ENCODE data around the gene PIAS1.
"Not testable (repeated sequence)": the region's sequence is repeated elsewhere in the genome, so short reads cannot be mapped to it uniquely, and the experiment has no call there.

Gene PIAS1

GRCh38 chr15:68209735-68210408, 155.8 kb downstream of the PIAS1 start:
- Histone ChIP-seq H3K27me3 (no peaks in the 10 kb centered on the region), H3K27ac (peak overlapping the region; percentile 90), H4K20me1 (no peaks in the 10 kb centered on the region), H3K9me3 (no peaks in the 10 kb centered on the region), H3K4me2 (peak overlapping the region; percentile 90), H3K9ac (peak overlapping the region; percentile 74), H3K4me3 (peak overlapping the region; percentile 54), H3K4me1 (peaks cover 91% of the 10 kb centered on the region), H3K36me3 (peaks cover 7% of the 10 kb centered on the region; the same call in 1 of the 2 replicates)
- TF ChIP-seq Cebpa-rat (IDR thresholded peaks at IDR 0.05), result no peak

DNA sequence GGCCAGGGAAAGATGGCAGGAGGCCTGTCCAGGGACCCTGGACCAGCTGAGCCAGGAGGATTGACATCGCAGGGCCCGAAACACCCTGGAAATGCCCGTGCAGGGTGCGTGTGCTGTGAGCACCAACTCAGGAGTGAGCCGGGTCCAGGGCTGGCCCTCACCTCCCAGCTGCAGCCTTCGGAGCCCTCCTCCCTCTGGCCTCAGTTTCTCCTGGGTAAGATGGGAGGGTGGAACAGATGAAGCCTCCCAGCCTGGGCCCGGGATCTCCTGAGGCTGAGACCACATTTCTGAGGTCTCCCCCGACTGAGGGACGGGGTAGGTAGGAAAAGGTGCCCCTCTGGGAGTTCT, 156.3 kb downstream of the PIAS1 start:
- H3K4me3 ChIP-seq, result peak overlapping the region; percentile 54
- H3K36me3 ChIP-seq, result peaks cover 7% of the 10 kb centered on the region; the same call in 1 of the 2 replicates
- no peaks in the 10 kb centered on the region for H3K27me3 ChIP-seq
- H3K4me2 ChIP-seq, result peak overlapping the region; percentile 90
- H3K27ac ChIP-seq, result peak overlapping the region; percentile 90
- no peak for TF ChIP-seq Cebpa-rat (IDR thresholded peaks at IDR 0.05)
- H3K9me3 ChIP-seq, result no peaks in the 10 kb centered on the region
- peak overlapping the region; percentile 74 for H3K9ac ChIP-seq
- H4K20me1 ChIP-seq, result no peaks in the 10 kb centered on the region
- peaks cover 91% of the 10 kb centered on the region for H3K4me1 ChIP-seq

DNA sequence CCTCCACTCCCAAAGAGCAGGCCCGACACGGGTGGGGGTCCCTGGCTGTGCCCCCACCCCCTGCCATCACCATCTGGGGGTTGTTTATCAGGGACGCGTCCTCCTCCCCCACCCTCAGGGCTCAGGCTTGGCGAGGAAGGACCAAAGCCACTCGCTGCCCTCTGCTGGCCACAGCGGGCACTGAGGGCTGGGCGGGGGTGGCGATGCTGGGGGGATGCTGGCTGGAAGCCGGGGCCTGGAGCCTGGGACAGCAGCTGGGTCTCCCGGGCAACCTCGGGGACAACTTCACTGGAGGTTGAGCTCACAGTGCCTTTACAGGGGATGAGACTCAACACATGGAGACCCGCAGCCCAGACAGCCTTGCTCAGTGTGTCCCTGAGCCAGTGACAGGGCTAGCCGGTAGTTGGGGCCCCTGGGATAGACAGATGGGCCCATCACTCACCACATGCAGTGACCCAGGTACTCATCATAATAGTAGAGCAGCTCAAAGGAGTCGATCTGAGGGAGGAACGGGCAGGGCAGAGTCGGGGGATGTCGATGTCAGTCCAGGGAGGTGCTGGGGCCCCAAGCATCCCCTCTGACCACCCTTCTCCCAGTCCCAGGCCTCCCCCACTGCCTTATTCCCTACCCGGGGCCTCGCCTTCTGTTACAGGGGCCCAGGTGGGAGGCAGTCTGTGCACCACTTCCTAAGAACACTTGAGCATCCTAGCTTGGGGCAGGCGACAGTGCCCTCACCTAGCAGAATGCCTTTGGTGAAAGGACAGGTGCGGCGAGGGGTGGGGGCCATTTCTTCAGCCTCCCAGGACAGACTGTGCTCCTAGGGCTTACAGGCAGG, 156.9 kb downstream of the PIAS1 start:
- Histone ChIP-seq H3K36me3 (peaks cover 9% of the 10 kb centered on the region), H4K20me1 (no peaks in the 10 kb centered on the region), H3K4me1 (peaks cover 91% of the 10 kb centered on the region), H3K9ac (peak overlapping the region; percentile 74), H3K27me3 (no peaks in the 10 kb centered on the region), H3K27ac (peak overlapping the region; percentile 90), H3K4me3 (peak overlapping the region; percentile 54), H3K9me3 (no peaks in the 10 kb centered on the region), H3K4me2 (peak overlapping the region; percentile 90)
- no peak for TF ChIP-seq Cebpa-rat (IDR thresholded peaks at IDR 0.05)

- no peak overlapping the region for H3K9ac ChIP-seq
Measured at GRCh38 chr15:68211656-68212320, 157.7 kb downstream of the PIAS1 start.

GRCh38 chr15:68213491-68213845, 159.4 kb downstream of the PIAS1 start:
- not testable (repeated sequence) for H3K9me3 ChIP-seq, H4K20me1 ChIP-seq, H3K9ac ChIP-seq, H3K27me3 ChIP-seq, H3K4me3 ChIP-seq, H3K27ac ChIP-seq
- Histone ChIP-seq H3K4me2 (peak overlapping the region; percentile 88), H3K36me3 (peaks cover 26% of the 10 kb centered on the region), H3K4me1 (peaks cover 73% of the 10 kb centered on the region)

More at GRCh38 chr15:68211656-68212320, 157.7 kb downstream of the PIAS1 start:
- Histone ChIP-seq H3K36me3 (peaks cover 17% of the 10 kb centered on the region), H3K27me3 (no peaks in the 10 kb centered on the region), H3K4me3 (no peak overlapping the region), H3K4me1 (peaks cover 88% of the 10 kb centered on the region), H3K4me2 (peak overlapping the region; percentile 90; the same call in 1 of the 2 replicates), H3K27ac (peak overlapping the region; percentile 90), H3K9me3 (no peaks in the 10 kb centered on the region), H4K20me1 (no peaks in the 10 kb centered on the region)
- TF ChIP-seq Cebpa-rat (IDR thresholded peaks at IDR 0.05), result no peak

- H4K20me1 ChIP-seq, result no peaks in the 10 kb centered on the region
Measured at GRCh38 chr15:68213991-68214837, 160.1 kb downstream of the PIAS1 start.

DNA sequence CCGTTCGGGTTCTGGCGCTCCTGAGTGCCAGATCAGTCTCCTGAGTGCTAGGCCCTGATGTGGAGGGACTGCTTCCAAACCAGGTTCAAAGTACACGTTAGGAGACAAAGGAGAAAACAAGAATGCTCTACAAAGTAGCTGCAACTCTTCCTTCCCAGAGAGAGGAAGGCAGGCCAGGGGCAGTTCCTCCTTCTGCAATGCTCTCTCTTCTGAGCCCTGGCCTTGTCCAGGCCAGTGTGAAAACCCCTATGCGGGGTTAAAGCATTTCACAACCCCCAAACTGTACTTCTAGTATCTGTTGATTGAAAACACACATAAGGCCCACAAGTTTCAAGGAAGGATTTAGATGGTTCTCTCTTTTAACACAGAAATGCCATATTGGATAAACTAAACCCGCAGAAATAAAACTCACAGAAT, 160.7 kb downstream of the PIAS1 start:
- peaks cover 69% of the 10 kb centered on the region for H3K4me1 ChIP-seq
- 0 out of 2 replicates have a peak overlapping the region, but pooled peaks have one; percentile 28 for H3K4me3 ChIP-seq
- peaks cover 40% of the 10 kb centered on the region for H3K36me3 ChIP-seq
- no peaks in the 10 kb centered on the region for H4K20me1 ChIP-seq
- H3K9me3 ChIP-seq, result peaks cover 8% of the 10 kb centered on the region; the same call in 1 of the 2 replicates
- H3K27me3 ChIP-seq, result no peaks in the 10 kb centered on the region
- peak overlapping the region; percentile 74 for H3K27ac ChIP-seq
- no peak for TF ChIP-seq Cebpa-rat (IDR thresholded peaks at IDR 0.05)
- H3K4me2 ChIP-seq, result peak overlapping the region; percentile 88
- H3K9ac ChIP-seq, result peak overlapping the region; percentile 50; the same call in 1 of the 2 replicates

More at GRCh38 chr15:68213991-68214837, 160.1 kb downstream of the PIAS1 start:
- Histone ChIP-seq H3K4me3 (0 out of 2 replicates have a peak overlapping the region, but pooled peaks have one; percentile 28), H3K27ac (peak overlapping the region; percentile 74), H3K9ac (peak overlapping the region; percentile 50; the same call in 1 of the 2 replicates), H3K27me3 (no peaks in the 10 kb centered on the region), H3K9me3 (peaks cover 2% of the 10 kb centered on the region; the same call in 1 of the 2 replicates), H3K36me3 (peaks cover 34% of the 10 kb centered on the region), H3K4me1 (peaks cover 69% of the 10 kb centered on the region), H3K4me2 (peak overlapping the region; percentile 88)
- no peak for TF ChIP-seq Cebpa-rat (IDR thresholded peaks at IDR 0.05)

DNA sequence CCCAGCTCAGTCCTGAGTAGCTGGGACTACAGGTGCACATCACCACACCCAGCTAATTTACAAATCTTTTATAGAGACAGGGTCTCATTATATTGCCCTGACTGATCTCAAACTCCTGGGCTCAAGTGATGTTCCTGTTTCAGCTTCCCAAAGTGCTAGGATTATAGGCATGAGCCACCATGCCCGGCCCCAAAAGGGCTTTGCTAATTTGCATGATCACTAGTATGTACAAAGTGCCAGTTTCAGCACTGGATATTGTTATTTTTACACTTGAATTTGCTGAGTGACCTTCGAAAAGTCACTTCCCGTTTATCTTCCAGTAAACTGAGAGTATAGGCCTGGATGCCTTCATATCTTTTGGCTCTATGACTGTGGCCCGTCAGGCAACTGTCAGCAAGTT, 163.2 kb downstream of the PIAS1 start:
- peaks cover 57% of the 10 kb centered on the region for H3K36me3 ChIP-seq
- H3K4me1 ChIP-seq, result peaks cover 55% of the 10 kb centered on the region
- H4K20me1 ChIP-seq, result no peaks in the 10 kb centered on the region
- H3K27ac ChIP-seq, result no peak overlapping the region
- peaks cover 22% of the 10 kb centered on the region for H3K9me3 ChIP-seq
- no peak for TF ChIP-seq Cebpa-rat (IDR thresholded peaks at IDR 0.05)
- no peak overlapping the region for H3K4me3 ChIP-seq
- no peaks in the 10 kb centered on the region for H3K27me3 ChIP-seq
- no peak overlapping the region for H3K9ac ChIP-seq
- H3K4me2 ChIP-seq, result no peak overlapping the region

DNA sequence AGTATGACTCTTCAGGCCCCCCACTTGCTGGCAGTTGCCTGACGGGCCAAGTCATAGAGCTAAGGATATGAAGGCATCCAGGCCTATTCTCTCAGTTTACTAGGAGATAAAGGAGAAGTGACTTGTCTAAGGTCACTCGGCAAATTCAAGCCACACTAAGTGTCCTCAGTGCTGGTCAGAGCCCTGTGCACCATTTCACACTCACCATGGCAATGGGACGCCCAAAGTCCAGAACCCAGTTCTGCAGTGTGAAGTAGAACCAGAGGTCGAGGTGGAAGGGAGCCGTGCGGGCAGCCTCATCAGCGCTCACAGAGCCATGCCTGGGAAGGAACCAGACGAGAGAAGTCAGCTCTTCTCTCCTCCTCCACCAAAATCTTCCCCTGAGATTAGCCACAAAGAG, 164.2 kb downstream of the PIAS1 start:
- no peak for TF ChIP-seq Cebpa-rat (IDR thresholded peaks at IDR 0.05)
- no peak overlapping the region for H3K4me2 ChIP-seq
- H3K27ac ChIP-seq, result no peak overlapping the region
- H3K36me3 ChIP-seq, result peaks cover 58% of the 10 kb centered on the region
- H3K27me3 ChIP-seq, result no peaks in the 10 kb centered on the region
- no peak overlapping the region for H3K9ac ChIP-seq
- no peaks in the 10 kb centered on the region for H4K20me1 ChIP-seq
- peaks cover 55% of the 10 kb centered on the region for H3K4me1 ChIP-seq
- H3K4me3 ChIP-seq, result no peak overlapping the region
- H3K9me3 ChIP-seq, result peaks cover 27% of the 10 kb centered on the region

Data from BLaER1 (cell line).